Activated CD8-positive, alpha-beta memory T cell treated with anti-CD3 and anti-CD28 coated beads for 1 hour (primary cell): ENCODE data around the gene PYDC2.
"Not testable (repeated sequence)": the region's sequence is repeated elsewhere in the genome, so short reads cannot be mapped to it uniquely, and the experiment has no call there.

Experiments used
- DNase-seq, 2 donors: peaks; one replicate each; pipeline ENCODE4 v3.0.0-alpha.2; 2020; ENCODE audit warnings: low read depth in 1 of 2; ENCODE audit errors: extremely low read depth in 1 of 2

Gene PYDC2

DNA sequence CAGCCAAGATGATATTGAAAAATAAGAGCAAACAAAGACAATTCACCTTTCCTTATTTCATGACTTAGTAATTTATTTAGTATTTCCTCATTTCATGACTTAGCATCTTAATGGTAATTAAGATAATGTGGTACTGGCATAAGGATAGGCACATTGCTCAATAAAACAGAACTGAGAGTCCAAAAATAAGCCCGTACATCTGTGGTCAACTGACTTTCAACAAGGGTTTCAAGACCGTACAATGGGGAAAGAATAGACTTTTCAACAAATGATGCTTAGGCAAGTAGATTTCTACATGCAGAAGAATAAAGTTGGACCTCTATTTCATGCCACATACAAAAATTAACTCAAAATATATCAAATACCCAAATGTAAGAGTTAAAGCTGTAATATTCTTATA, 603 bp upstream of the PYDC2 start:
- no peak for DNase-seq

DNA sequence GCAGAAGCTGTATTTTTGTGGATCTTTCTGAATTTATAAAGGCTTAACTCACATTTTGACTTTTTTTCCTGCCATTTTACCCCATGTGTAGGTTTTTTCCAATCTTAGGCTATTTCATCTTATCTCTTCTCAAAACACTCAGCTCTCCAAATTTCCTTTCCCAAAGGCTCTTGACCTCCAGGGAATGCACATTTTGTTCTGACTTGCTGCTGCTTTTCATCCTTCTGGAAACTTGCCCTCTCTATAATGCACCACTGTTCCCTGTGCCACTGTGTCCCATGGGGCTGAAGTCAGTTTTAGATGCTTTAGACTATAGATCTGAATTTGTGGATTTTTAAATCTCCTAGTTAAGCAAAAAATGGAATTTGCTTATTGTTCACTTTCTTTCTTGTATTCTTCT, 9.1 kb downstream of the PYDC2 start:
- no peak for DNase-seq

DNA sequence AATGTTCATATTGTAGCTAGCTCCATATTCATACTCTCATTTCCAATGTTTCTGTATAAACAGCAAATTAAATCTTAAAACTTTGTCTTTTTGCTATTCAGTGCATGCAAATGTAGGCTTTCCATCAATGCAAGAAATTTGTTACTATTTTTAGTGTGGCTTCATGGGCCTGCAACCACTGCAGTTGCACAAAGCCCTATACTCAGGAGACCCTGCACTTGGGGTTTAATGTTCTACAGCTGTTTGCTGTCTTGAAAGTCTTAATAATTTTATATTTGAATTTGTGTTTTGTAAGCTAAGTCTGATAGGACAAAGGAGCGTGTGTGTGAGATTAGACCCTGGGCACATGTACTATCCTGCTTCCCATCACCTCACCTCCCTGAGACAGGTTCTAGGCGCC, 9.6 kb downstream of the PYDC2 start:
- no peak for DNase-seq

DNA sequence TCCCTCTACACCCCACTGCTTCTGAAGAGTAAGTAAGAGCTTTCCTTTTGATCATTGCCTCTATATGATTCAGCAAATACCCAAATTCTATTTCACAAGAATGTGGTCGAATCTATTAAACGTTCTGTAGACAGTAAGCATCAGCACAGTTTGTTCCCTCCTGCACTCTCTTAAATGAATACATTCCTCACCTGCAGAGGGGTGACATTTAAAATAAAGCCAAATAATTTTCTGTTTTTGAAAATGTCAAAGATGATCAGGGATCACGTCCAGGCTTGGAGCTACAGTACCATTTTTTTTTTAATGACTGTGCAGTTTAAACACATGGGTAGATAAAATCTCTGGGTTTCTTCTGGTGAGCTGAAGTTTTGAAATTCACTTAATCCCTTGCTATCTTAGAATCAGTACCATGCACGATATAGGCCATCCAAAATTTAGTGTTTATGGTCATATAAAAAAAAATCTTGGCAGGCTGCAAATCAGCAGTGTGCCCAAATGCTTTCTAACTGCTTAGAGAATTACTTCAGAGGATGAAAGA, 12.8 kb downstream of the PYDC2 start:
- no peak for DNase-seq

DNA sequence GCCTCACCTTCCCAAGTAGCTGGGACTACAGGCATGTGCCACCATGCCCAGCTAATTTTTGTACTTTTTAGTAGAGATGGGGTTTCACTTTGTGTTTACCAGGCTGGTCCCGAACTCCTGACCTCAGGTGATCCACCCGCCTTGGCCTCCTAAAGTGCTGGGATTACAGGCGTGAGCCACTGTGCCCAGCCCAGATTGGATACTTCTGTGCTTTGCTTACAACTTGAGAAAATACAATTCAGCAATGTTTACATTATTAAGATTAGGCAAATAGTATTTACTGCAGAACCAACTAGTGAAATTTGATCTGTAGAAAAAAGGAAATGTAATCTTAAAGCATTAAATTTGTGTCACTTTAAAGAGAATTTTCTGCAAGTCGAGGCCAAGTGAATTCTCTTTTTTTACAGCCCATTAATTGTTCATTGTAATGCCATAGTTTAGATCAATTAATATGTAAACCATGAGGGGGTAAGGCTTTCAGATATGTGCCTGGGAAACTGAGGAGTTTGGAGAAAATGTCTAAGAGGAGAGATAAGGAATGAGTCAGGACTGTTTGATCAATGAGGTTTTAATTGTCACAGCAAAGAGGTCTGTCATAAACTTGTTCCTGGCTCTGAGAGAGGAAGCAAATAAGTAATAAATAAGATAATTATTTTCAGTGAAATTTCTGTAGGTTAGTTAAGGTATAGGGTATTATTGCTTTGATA, 15.3 kb downstream of the PYDC2 start:
- no peak for DNase-seq

DNA sequence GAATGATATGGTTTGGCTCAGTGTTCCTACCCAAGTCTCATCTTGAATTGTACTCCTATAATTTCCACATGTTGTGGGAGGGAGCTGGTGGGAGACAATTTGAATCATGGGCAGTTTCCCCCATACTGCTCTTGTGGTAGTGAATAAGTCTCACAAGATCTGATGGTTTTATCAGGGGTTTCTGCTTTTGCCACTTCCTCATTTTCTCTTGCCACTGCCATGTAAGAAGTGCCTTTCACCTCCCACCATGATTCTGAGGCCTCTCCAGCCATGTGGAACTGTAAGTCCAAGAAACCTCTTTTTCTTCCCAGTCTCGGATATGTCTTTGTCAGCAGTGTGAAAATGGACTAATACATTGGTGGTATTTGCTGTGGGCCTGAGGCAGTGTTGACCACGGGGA, 23.0 kb downstream of the PYDC2 start:
- DNase-seq: not testable (repeated sequence)

DNA sequence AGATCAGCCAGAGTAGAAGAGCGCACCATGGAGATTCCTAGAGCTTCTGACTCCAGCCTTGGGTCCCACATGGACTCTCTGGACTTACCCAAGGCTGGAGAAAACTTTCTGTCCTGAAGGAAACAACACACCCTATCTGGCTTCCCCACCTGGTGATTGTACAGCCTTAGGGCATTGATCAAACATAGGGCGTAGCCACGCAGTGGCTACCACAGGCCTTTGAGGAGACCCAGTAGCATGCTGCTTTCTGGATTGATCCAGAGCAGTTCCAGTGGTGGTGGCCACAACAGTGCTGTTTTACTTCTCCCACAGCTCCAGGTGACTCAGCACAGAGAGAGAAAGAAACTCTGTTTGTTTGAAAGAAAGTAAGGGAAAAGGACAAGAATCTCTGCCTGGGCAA, 23.5 kb downstream of the PYDC2 start:
- no peak for DNase-seq

DNA sequence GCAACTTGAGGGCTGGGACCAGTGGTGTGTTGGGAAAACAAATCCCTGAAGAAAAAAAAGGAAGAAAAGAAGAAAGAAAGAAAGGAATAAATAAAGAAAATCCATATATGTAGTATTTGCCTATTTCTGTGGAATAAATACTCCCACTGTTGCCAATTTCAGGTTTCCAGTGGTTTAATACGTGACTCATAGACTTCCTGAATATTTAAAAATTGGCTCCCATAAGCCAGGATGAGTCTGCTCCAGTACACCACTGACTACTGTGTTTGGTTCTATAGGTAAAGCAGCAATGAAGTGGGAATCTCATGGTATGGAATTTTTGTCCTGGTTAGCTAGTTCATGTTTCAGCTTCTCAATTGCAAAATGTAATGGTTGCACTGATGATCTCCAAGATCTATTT, 31.6 kb downstream of the PYDC2 start:
- DNase-seq: no peak

DNA sequence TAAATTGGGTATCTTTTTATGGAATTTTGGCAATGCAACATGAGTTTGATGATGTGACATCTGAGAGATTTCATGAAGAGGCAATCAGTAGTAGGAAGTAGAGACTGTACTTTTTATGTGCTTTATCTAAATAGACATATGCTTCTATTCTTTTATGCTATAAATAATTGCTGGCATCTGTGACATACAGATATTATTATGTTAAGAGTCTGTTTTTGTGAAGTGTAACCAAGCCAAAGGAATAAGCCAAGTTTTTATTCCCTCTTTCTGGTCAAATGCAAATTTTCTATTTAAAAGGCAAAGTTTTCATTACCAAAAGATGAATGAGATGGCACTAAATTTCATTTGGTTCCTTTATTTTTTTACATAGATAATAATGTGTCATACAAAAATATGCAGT, 32.4 kb downstream of the PYDC2 start:
- DNase-seq: no peak

DNA sequence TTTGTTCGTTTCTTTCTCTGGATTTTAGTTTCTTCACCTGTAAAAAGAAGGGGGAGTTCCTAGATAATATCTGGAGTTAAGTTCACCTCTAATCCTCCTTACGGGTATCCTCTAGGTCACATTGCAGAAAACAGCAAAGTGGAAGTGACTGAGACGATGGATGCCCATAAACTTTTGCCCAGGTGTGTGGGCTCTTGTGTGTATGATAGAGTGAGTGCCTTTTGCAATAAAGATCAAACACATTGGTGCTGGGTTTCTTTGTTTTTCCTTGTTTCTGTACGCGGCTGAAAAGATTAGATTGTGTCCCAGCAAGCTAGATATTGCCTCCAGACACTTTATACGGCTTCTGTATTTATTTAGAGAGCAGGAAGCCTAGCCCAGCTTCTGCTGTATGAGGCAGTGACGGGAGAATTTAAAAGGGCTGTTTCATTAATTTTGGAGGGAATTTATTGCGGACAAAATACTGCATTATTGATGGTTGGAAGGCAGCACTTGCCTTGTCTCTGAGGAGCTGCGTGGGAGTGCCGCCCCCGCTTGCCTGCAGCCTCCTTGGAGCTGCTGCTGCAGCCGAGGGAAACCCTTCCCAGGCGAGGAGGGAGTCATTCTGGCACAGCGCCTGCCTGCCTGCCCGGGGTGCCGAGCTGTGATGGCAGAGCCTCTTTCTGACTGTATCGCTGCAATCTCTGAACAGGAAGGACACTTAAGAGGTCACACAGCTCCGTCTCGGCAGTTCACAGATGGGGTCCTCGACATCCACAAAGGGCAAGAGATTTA, 38.5 kb downstream of the PYDC2 start:
- no peak for DNase-seq

DNA sequence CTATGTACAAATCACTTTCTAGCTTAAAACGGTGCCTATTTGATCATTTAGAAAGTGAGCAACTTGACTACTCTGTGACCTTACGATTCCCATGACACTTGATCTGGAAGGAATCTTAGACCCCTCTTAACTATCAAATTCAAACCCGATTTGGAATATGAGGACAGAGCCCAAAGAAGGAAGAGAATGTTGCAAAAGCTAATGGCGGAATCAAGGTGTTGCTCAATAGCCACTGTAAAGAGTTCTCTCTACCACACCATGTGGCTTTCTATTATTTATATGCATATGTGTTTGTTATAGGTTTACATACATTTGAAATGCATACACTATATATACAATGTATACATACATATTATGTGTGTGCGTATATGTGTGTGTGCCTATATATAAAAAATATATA, 39.9 kb downstream of the PYDC2 start:
- no peak for DNase-seq

DNA sequence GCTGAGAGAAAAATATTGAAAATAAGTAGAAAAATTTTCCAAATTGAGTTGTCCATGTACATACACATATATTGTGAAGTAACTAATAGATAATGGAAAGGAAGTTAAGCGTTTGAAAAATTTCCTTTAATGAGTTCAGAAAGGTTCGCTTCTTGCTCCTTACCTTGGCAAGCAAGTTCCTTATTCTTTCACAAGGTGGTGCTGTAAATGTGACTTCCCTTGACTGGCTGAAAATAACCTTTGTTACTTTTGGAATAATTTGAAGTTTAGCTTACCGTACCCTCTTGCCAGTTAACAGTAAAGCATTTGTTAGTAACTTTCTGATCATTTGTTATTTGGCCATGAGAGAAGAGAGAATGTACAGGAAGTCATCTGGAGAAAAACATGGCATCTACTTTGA, 41.6 kb downstream of the PYDC2 start:
- DNase-seq: no peak

DNA sequence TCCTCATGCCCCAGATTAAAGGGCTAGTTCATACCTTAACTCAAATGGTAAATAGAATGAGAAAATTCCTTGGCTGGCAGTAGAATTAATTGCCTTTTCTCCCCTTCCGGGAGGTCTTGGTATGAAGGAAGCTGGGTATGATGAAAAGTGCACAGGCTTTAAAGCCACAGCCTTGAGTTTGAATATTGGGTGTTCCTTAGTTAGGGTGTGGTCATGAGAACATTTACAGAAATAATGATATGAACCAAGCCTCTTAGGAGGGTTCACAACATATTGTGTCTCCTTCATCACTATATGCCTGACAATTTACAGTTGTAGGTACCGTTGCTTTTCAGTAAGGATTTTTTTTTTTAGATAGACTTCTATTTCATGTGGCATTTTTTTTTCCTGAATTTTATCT, 48.1 kb downstream of the PYDC2 start:
- no peak for DNase-seq
